ENCODE measurements around the gene ST3GAL5. TPM values are rescaled to one million over a fixed set of nuclear protein-coding genes. Genes with fewer than 3 reads are reported as not detected.

Gene ST3GAL5
- polyA plus RNA-seq, 3 donors = 9.2 to 12.4 (median 11.1) TPM

DNA sequence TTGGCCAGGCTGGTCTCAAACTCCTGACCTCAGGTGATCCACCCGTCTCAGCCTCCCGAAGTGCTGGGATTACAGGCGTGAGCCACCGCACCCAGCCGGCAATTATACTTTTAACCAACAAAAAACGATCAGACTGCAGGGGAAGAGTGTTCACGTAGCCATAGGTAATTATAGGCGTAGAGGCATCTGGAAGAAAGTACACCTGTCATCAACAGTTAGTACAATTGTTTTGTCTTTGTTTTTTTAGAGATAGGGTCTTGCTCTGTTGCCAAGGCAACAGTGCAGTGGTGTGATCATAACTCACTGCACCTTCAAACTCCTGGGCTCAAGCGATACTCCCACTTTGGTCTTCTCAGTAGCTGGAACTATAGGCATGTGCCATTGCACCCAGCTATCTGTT is 20.0 kb downstream of the ST3GAL5 start:
- DNase-seq = no peak

- no peak for DNase-seq
These were observed 21.1 kb downstream of the ST3GAL5 start for GRCh38 chr2:85867556-85868292.

DNA sequence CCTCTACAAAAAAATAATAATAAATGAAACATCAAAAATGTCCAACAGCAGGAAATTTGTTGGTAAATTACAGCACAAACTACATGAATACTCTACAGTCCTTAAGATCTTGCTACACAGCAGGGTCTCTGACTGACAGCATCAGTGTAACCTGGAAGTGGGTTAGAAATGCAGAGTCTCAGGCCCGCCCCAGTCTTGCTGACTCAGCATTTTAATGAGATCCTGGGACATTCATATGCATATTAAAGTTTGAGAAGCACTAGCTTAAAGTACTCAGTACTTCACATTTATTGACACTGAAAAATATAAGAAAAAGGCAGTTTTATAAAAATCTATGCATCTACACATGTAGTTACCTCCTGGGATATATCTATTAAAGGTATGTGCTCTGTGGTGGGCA is 21.7 kb downstream of the ST3GAL5 start:
- no peak for DNase-seq

- no peak for DNase-seq
These were observed 22.6 kb downstream of the ST3GAL5 start for GRCh38 chr2:85866165-85866659.

DNA sequence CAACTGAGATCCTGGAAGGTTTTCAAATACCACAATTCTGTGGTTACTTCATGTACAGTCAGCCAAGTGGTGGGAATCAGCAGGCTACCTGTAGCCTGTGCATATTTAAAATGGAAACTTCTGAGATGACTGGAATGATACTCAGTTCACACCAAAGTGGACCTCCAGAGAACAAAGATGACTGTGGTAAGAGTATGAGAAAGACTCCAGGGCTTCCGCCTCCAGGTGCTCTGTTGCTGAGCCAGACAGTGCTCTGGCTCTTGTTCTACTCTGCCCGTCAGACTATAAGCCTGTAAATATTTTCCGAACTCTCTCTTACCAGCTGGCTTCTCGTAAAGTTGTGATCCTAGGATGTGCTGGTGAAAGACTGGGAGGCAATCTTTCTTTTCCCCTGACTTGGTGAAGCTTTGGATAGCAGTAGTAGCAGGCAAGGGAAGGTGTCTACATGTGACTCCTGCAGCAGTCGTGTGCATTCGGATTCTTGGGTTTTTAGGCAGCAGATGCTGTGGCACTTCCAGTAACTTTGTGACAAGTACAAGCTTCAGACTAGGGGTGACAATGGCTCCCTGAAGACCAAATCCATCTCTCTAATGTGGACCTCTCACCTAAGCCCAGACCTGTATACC is 23.1 kb downstream of the ST3GAL5 start:
- no peak for DNase-seq

DNA sequence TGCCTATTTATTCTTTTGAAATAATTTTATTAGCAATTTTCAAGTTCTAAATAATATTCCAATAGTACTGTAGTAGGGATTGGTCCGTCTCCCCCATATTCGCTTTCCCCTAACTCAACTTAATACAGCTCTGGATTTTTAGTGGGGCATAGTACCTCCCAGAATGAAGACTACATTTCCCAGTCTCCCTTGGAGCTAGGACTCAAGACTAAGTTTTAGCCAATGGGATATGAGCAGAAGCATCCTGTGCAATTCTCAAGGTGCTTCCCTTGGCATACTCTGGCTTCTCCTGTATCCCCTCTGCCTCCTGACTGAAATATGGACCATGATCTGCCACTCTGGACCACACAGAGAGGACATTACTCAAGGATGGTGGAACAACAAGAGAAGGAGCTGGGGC is 24.1 kb downstream of the ST3GAL5 start:
- DNase-seq = no peak

GRCh38 chr2:85862426-85862825 is 26.4 kb downstream of the ST3GAL5 start:
- no peak for DNase-seq

GRCh38 chr2:85861650-85862049 is 27.1 kb downstream of the ST3GAL5 start:
- DNase-seq = no peak

- DNase-seq = no peak
These were observed 27.6 kb downstream of the ST3GAL5 start for GRCh38 chr2:85861180-85861579.

- DNase-seq = no peak
These were observed 29.9 kb downstream of the ST3GAL5 start for GRCh38 chr2:85858841-85859240.

DNA sequence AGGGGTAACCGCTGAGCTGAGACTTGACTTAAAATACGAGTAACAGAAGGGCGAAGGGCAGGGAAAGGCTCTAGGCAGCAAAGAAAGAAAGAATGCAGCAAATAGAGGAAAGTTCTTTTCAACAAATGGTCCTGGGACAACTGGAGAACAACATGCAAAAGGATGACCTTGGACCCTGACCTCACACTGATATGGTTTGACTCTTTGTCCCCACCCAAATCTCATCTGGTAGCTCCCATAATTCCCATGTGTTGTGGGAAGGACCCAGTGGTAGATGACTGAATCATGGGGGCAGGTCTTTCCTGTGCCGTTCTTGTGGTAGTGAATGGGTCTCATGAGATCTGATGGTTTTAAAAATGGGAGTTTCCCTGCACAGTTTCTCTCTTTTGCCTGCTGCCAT is 33.9 kb downstream of the ST3GAL5 start:
- DNase-seq = no peak

DNA sequence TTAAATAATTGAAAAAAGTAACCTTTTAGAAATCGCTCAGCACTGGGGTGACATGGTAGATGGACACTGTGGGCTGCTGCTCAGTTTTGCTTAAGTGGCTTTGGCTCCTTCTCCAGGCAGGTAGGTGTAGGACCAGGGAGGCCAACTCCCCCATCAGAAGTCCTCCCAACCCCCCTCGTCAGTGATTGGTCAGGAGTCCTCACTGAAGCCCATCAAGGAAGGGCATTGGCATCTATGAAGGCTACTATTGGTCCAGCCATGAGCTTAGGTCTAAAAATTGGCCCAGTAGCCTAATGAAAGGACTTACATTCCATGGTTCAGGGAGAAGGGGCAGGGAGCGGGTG is 34.7 kb downstream of the ST3GAL5 start:
- no peak for DNase-seq

- DNase-seq = no peak
These were observed 35.2 kb downstream of the ST3GAL5 start for GRCh38 chr2:85853499-85854165.

GRCh38 chr2:85852937-85853498 is 35.8 kb downstream of the ST3GAL5 start:
- DNase-seq = no peak

DNA sequence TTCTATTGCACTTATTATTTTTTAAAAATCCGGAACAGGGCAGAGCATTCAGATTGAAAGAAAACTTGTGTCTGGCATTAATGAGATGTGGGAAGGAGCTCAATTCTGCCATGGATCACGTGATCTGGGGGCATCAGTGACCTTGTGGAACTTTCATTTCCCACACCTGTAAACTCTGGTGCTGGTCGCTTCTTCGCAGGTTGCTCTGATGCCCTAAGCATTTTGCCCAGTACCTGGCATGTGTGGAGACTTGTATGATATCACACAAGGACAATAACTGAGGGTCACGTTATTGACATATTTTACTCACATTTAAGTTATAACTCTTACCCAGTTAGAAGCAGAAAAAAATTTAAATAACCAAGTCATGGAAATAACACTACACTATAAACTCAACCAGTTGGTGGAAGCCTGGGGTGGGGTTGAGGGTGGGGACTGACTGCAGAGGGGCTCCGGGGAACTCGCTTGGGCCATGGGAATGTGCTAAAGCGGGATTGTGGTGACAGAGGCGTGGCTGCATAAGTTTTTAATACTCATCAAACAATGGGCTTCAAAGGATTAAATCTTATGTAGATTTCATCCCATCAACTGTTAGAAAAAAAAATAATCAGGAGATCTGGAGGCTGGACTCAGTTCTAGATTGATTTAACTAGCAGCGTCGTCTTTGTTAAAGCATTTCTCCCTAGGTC is 36.5 kb downstream of the ST3GAL5 start:
- no peak for DNase-seq

DNA sequence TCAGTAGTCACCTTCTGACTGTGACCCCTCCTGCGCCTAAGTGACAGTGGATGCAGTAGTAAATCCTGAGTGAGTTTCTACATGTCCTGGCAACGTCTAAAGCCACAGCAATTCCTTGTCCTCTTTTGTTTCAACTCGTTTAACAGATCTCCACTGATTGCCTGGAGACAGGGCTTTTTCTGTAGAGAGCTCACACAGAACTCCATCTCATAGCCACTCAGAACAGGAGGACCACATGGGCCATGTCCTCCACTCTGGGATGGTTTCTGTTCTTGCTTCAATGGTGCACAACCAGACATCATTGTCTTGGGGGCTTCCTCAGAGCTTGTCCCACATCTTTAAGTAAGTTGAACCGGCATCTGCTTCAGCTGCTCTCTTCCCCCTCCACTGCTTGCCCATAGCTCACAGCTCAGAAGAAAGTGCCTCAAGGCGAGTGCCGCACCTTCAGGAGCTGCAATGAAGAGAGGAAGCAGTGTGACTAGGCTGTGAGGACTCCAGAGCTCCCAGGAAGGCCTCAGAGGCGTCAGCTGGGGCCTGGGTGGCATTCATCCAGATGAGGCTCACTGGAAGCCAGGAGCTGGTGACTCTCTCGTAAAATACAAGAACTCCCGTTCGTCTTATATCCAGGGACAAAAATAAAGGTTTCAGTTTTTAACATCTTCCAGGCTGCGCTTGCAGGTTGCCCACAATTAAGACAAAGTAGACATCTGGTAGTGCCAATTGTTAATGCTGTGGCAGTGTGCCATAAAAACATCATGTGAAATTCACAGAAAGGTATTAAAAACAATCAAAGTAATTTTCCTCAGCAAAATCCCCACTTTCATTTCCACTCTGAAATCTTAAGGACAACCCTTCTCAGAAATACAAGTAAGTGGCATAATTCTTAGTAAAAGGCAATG is 37.3 kb downstream of the ST3GAL5 start:
- no peak for DNase-seq

- no peak for DNase-seq
These were observed 38.3 kb downstream of the ST3GAL5 start for GRCh38 chr2:85850451-85850850.

DNA sequence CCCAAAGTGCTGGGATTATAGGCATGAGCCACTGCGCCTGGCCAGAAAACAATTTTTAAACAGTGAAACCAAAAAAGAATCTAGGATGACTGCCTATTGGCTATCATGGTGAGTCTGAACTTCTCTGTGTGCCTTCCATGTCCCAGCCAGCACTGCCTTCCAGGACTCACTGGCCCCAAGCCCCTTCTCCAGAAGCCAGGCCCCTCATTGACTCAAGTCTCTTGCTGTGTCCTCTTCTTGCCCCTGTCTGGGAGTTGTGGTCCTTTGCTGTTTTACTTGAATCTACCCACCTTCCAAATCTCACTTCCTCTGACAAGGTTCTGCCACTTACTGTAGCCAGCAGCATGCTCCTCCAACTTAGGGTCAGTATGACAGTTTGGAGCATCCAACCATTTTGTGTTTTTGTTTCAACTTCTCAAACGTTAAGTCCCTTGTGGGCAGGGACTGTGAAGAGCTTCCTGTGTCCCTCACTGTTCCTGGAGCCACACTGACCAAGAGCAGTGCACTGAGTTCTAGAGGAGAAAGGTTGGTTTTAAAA is 41.7 kb downstream of the ST3GAL5 start:
- no peak for DNase-seq

DNA sequence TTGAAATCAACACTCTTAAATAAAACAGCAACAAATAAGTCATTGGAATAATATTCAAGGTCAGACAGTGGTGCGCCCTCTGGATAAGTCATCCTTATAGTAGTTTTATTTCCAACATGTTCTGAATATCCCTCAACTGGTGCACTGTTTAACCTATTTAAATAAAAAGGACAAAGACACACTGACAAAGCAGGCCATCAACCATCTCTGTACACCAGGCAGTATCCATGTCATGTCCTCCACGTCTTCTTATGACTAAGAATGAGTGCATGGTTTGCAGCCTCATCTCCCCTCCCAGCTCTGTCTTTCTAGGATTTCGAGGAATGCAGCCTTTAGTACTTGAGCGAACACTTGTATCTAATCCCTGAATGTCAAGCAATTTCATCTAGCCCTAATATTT is 42.4 kb downstream of the ST3GAL5 start:
- no peak for DNase-seq

DNA sequence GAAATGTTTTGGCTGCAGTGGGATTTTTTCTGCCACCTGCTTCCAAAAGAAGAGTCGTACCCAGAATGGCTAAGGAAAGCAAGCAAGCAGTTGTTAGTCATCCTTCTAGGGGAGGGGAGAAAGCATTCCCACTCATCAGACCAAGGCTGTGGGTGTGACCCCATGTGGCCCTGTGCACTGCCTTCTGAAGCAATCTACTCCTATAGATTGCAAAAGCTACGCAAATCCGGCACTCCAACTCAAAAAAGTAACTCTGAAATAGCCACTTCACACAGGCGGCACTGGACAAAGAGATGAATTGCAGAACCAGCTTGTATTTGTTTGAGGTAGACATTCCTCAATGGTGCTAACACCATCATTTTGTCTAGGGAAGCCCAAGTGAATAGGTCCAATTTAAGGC is 44.3 kb downstream of the ST3GAL5 start:
- DNase-seq = no peak

- no peak for DNase-seq
These were observed 45.2 kb downstream of the ST3GAL5 start for GRCh38 chr2:85843543-85843942.

All from renal pelvis (tissue), 4 donors.